ENCODE measurements around the gene SEPTIN8.
A peak's percentile ranks its signal among the peaks of the same experiment; 100 is the strongest.

SEPTIN8 gene

DNA sequence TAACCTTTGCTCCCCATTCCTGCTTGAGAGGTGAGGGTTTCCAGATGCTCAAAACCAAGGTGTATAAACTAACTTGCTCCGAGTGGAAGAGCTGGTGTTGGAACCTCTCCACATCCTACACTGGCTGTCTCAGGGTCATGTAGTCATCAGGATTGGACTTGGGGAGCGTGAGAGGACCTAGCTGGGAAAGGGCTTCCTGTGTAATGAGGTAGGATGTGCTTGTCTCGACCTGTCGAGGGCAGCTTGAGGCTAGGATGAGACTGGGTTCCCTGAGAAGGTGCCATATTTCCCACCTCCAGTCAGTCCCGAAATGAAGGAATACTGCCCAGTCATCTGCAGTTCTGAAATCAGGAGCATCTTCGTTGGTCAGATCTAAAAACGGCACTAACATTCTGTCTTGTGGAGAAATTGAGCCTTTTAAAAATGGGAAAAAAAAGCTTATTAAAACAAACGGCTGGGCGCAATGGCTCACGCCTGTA lies 28.5 kb downstream of the SEPTIN8 start:
- no peak for DNase-seq

DNA sequence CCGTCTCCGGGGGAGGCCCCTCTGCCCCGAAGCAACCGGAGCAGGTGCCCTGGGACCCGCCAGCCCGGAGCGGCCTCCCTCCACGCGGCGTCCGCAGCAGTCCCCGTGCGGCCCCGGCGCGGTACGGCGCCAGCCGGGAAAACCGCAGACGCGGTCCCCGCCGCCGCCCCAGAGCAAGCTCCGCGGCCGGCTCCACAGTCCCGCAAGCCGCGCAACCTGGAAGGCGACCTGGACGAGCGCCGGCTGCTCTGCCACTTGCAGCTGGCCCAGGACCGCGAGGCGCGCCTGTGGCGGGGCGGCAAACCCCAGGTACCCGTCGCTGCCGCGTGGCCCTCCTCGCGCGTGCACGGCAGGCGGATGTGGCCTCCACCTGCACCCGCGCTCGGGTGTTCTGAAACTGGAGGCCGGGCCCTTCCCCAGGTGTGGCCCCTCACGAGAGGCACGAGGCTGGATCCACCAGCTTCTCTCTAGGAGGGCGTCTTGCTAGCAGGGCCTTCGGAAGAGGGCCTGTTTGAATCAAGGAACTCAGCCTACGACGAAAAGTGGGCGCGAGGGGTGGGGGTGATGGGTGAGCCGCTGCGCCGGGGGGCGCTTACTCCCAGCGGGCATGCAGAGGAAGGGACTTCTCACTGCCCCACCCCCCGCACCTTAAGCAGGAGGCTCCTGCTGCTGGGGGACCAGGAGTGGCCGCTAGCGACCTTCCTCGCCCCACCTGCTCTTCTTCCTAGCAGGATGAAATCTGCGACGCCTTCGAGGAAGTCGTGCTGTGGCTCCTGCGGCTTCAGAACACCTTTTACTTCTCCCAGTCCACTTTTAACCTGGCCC lies 29.2 kb downstream of the SEPTIN8 start:
- no peak for DNase-seq

DNA sequence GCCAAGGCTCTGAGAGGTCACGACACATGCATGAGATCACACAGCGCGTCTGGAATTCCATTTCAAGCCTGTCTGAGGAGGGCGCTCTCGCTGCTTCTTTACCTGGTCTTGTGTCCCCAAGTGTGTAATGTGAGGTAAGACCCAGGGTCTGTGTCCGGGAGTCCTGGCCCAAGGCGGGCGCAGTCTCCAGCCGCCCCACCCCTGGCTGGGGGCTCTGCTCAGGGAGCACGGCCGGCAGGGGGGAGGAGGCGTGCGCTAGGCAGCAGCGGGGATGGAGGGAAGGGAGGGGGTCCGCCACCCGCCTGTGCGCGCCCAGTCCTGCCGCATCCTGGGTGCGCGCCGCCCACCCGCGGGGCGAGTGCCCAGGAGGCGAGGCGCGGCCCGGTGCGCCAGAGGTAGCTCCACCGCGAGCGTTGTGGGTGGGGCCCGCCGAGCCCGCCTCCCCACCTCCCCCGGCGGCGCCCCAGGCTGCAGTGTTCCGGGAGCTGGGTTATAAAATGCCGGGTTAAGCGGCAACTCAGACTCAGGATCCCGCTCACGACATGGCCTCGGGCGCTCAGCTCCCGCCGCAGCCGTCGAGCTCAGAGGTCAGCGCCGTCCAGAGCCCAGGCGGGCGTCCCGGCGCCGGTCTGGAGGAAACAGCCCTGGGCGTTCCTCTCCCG lies 30.0 kb downstream of the SEPTIN8 start, which contains the start of gene CCNI2:
CCNI2 (plus strand) TSS at position 473 of the 662 bp plus-strand sequence; CDS start at position 543, 70 bp downstream.
- no peak for DNase-seq

DNA sequence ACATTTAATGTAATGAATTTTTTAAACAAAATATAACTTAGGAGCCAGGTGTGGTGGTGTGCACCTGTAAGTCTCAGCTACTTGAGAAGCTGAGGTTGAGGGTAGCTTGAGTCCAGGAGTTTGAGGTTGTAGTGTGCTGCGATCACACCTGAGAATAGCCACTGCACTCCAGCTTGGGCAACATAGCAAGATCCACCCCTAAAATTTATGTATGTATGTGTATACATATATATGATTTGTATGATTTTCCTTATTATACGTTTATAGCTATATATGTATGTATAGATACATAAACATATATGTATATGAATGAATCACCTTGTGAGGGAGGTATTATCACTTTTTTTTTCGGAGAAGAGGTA lies 30.5 kb downstream of the SEPTIN8 start:
- no peak for DNase-seq

DNA sequence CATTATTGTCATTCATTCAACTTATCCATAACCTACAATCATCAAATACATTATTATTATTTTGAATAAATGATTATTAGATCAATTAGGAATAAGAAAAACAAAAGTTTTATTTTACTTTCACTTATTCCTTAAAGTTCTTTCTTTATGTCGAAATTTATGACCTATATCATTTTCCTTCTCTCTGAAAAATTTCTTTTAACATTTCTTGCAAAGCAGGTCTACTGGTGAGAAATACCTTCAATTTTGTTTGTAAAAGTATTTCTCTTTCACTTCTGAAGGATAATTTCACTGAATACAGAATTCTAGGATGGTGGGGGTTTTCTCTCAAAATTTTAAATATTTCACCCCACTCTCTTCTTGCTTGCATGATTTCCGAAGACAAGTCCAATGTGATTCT lies 32.4 kb downstream of the SEPTIN8 start:
- DNase-seq, result no peak

DNA sequence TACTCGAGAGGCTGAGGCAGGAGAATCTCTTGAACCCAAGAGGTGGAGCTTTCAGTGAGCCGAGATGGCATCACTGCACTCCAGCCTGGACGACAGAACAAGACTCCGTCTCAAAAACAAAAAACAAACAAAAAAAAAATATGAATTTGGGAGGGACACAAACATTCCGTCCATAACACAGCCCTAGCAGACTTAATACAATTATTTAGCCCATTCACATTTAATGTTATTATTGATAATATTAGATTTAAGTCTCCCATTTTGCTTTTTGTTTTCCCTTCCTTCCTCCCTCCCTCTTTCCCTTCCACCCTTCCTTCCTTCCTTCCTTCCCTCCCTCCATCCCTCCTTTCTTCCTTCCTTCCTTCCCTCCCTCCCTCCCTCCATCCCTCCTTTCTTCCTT lies 34.4 kb downstream of the SEPTIN8 start:
- no peak for DNase-seq

DNA sequence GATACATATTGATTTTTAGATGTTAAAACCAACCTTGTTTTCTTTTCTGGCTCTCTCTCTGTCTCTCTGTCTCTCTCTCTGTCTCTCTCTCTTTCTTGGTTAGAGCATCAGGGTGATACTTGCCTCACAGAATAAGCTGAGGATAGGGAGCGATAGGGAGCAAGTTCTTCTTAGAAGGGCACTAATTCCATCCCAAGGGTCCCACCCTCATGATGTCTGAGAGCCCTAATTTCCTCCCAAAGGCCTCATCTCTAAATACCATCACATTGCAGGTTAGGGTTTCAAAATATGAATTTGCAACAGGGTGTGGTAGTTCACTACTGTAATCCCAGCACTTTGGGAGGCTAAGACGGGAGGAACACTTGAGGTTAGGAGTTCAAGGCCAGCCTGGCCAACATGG lies 34.9 kb downstream of the SEPTIN8 start:
- DNase-seq, result no peak

DNA sequence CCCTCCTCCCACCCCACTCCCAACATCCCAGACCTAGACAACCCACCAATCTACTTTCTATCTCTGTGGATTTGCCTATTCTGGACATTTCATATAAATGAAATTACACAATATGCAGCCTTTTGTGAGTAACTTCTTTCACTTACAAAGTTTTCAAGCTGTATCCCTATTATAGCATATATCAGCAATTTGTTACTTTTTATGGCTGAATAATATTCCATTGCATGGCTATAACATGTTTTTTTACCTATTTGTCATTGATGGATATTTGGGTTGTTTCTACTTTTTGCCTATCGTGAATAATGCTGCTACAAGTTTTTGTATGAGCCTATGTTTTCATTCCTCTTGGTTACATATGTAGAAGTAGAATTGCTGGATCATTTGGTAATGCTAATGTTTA lies 37.8 kb downstream of the SEPTIN8 start:
- no peak for DNase-seq

DNA sequence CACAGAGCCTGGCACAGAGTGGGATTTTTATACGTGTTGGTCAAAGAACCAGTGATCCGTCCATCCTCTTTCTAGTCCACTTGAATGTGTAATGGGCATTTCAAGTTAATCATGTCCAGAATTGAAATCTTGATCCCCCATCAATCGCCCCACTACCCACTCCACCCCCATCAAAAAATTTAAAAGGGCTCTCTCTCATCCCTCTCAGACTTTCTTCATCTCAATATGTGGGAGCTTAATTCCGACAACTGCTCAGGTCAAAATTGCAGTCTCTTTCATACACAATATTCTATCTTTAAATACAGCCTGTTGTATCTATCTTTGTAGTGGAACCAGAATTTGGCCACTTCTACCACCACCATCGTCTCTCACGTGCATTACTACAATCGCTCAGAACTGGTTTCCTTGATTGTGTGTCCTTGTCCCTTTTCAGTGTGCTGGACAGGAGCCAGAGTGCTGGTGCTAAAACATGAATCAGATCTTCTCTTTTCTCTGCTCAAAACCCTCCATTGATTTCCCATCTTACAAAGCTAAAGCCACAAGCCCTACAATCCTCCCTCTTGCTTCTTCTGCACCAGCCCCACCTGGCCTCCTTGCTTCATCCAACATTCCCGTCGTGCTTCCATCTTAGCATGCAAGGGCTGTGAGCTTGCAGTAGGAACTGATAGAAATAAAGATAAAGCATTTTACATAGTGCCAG lies 38.9 kb downstream of the SEPTIN8 start:
- DNase-seq, result no peak

DNA sequence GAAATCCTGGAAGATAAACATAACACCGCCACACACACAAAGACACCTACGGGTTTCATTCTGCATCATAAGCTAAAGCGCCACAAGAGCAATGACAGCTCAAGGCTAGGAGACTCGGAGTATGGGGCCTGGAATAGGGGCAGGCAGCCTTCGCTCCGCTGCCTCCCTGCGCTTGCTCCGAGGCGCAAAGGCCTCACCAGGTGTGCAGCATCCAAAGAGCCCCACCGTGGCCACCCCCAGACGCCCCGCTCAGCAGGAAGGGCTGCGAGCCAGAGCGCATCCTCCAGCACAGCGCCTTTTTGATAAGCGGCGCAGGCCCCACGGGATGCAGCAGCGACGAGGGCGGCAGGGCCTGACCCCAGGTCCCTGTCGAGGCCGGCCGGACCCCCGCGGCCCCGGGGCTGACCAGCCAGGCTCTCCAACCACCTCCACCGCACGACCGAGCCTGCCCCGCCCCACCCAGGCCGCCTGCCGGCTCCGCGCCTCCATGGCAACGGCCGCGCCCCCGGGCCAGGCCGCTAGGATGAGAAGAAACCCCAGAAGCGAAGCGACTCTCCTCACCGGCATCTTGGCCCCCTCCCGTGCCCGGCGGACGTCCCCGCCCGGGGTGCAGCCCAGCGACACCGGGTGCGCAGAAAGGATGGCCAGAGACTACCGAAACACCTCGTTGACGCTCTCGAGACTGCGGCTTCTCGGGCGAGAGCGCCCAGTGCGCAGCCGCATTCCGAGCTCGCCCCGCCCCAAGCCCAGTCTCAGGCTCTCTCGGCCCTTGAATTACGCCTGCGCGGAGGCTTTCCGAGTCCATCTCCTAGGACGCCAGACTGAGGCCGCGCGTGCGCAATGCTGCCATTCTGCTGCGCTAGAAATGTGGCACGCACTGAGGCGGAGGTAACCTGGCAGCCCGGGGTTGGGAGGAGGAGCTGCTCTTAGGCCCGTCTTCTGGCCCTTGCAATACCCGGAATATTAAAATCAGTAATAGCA lies 39.9 kb downstream of the SEPTIN8 start, which contains the start of gene KIF3A:
KIF3A (minus strand) TSS at position 694 of the 981 bp plus-strand sequence; CDS start at position 567, 127 bp downstream.
- peak; percentile 95 for DNase-seq

DNA sequence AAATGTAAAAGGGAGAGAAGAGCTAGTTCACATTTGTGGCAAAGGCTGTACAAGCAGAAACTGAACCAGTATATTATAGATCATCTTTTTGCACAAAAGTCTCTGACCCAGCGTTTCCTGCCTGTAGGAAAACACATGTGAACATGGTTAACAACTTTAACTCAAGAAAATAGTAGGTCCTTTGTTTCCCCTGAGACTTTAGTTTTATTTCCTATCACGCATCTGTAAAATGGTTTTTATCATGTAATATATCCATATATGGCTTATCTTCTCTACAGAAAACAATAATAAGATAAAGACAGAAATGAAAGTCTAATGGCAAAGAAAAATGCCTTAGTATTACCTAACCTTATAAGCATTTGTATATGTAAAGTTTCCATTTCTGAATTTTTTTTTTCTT lies 42.4 kb downstream of the SEPTIN8 start:
- DNase-seq, result no peak

DNA sequence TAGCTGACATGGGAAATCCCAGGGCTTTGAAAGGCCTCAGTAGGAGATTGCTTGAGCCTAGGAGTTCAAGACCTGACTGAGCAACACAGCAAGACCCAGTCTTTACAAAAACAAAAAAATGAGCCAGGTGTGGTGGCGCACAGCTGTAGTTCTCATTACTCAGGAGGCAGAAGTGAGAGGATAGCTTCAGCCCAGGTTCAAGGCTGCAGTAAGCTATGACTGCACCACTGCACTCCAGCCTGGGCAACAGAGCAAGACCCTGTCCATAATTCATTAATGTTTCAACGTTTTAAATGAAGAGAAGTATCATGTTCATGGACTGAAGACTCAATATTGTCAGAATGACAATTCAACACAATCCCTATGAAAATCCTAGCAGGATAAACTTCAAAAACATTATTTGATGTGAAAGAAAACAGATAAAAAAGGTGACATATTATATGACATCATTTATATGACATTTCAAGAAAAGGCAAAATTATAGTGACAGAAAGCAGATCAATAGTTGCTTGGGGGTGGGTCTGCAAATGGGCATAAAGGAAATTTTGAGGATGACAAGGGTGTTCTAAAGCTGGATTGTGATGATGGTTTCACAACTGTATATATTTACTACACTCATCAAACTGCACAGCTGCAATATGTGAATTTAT lies 43.4 kb downstream of the SEPTIN8 start:
- DNase-seq, result no peak

DNA sequence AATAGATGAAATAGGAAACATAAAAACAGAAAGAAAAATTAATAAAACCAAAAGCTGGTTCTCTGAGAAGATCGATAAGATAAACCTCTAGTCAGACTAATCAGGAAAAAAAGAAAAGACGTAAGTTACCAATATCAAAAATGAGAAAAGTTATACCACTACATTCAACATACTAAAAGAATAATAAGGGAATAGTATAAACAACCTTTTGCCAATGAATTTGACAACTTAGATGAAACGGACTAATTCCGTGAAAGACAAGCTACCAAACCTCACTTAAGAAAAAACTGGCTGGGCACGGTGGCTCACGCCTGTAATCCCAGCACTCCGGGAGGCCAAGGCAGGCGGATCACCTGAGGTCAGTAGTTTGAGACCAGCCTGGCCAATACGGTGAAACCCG lies 47.1 kb downstream of the SEPTIN8 start:
- no peak for DNase-seq

DNA sequence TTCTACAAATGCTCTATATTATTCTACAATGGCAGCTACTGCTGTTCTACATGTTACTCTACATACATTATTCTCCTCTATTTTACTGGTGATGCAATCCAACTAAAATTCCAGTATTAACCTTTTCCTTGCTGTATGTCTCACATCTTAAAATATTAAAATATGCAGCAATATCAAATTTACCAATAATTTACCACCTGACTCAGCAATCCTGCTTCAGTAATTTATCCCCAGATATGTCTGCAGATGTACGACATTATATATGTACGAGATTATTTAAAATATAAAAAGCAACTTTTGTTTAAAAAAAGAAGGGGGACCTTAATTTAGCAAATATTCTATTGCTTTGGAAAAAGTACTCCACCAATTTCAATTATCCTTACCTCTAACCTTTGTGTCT lies 51.3 kb downstream of the SEPTIN8 start:
- no peak for DNase-seq

DNA sequence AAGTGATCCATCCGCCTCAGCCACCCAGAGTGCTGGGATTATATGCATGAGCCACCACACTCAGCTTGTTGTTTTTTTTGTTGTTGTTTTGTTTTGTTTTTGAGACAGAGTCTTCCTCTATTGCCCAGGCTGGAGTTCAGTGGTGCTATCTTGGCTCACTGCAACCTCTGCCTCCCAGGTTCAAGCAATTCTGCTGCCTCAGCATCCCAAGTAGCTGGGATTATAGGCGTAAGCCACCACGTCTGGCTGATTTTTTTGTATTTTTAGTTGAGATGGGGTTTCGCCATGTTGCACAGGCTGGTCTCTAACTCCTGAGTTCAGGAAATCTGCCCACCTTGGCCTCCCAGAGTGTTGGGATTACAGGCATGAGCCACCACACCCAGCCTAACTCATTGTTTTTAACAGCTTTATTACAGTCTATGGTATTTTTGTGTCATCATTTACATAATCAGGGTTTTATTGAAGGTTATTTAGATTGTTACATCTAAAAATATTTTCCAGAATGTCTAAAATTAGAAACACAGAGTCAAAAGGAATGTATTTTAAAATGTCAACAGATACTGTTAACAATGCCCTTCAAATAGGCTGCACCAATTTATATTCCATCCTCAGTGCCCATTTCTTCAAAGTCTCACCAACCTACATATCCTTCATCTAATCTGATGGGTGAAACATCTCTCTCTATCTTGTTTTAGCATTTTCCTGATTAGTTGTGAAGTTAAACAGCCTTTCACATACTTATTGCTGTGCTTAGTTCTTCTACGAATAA lies 58.3 kb downstream of the SEPTIN8 start:
- no peak for DNase-seq

DNA sequence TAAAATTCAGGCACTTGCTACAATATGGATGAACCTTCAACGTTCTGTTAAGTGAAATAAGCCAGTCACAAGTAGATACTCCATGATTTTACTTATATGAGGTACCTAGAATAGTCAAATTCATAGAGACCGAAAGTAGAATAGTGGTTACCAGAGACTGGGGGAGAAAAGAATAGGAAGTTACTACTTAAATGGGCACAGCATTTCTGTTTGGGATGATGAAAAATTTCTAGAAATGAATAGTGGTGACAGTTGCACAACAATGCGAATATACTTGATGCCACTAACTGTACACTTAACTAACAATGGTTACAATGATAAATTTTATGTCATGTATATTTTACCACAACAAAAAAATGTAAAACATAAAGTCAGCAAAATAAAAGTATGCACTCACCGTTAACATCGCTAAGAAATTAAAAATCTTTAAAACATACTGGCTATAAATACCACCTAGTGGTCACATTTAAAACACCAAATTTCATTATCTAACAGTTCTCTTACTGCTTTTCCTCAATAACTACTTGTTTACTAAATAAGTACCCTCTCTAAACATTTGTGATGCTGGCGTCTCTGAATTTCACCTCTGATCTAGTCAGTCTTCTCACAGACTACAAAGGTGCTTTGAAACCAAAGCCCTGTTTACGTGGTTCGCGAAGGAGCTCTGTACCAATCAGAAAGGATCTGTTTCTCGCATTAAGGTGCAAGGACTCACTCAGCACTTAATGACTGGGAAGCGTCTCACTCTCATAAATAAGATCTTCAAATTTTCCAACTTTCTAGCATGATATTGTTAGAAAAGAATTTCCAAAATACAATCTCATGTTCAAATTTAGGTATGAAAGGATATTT lies 62.4 kb downstream of the SEPTIN8 start:
- peak; percentile 11 for DNase-seq

DNA sequence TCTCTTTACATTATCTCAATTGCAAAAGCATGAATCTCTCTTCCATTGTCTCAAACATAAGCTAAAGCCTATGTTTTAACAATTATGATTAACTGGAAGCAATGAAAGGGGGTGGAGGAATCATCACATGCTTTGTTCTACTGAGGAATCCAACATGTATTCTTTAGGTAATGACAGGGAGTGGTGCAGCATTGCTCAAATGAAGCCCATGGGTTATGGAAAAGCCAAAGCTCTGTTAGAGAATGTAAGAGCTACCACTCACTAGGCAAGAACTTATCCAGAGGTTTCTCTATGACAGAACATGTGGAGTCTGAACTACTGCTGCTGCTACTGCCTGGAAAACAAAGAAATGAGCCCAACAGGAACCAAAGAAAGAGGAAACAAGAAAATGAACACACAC lies 68.4 kb downstream of the SEPTIN8 start:
- DNase-seq, result no peak

DNA sequence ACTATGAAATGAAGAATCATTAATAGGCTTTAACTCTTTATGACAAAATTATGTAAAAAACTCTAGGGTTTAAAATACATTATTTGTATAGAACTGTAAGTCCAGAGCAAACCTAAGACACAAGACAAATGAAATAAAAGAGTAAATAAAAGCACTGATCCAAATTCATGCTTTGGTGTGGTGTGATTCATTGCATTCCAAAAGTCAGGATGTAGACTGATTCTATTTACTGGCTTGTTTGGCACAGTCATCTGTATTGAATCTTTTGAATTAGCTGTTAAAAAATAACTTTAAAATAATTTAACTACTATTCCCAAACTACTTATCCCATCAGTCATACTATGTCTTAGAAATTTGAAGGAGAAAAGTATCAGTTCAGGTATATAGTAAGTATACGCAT lies 72.2 kb downstream of the SEPTIN8 start:
- DNase-seq, result peak; percentile 23

All from fibroblast of skin of scalp (primary cell).